Measurements from ENCODE around the gene HES2. TPM values are rescaled to one million over a fixed set of nuclear protein-coding genes. Genes with fewer than 3 reads are reported as not detected.

HES2 gene
- total RNA-seq, 4 donors from 2014 or later, result 7.3 TPM; not detected in 3

DNA sequence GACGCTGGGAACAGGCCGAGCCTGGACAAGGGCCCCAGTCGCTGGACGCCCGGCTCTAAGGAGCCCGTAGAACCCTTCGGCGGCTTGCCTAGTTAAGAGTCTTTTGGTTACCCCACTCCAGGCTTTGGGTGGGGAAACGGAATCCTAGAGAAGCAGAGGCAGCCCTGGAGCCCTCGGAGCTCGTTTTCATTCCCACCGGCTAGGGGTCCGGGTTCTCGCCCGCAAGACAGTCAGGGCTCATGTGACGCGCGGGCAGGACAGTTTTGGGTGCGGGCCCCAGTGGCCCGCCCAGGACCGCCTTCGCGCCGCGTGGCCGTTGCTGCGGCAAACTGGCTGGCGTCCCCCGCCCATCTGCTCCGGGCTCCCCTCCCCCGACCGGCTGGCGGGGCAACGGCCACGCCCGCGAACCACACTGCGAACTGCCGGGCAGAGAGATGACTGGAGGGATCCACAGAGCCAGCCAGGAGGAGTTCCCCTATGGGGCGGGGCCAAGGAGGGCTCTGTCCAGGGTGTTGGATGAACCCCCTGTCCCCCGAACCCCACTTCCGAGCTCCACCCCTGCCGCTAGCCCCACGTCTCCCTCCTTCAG lies 829 bp upstream of the HES2 start:
- Histone ChIP-seq H3K27ac (no peak overlapping the region), H3K36me3 (no peaks in the 10 kb centered on the region), H3K9me3 (no peaks in the 10 kb centered on the region), H3K4me3 (peak overlapping the region in 1 of 2 donors; percentile 50), H3K4me1 (peaks cover 0 to 51% (median 23%) of the 10 kb centered on the region in 3 donors), H3K27me3 (peaks cover 100% of the 10 kb centered on the region)
- no peak for ATAC-seq
- WGBS, 2 donors (ENCODE audit: low coverage in 1 of 2), result 32% methylated on average over 10 of the region's 44 CpGs; no CpG with 5 or more reads in 1 of the 2 donors
- TF ChIP-seq POLR2AphosphoS5 (IDR thresholded peaks at IDR 0.05) (no peak), EP300 (IDR thresholded peaks at IDR 0.05) (no peak), POLR2A (IDR thresholded peaks at IDR 0.05) (no peak)
- TF ChIP-seq, protein P1, sequence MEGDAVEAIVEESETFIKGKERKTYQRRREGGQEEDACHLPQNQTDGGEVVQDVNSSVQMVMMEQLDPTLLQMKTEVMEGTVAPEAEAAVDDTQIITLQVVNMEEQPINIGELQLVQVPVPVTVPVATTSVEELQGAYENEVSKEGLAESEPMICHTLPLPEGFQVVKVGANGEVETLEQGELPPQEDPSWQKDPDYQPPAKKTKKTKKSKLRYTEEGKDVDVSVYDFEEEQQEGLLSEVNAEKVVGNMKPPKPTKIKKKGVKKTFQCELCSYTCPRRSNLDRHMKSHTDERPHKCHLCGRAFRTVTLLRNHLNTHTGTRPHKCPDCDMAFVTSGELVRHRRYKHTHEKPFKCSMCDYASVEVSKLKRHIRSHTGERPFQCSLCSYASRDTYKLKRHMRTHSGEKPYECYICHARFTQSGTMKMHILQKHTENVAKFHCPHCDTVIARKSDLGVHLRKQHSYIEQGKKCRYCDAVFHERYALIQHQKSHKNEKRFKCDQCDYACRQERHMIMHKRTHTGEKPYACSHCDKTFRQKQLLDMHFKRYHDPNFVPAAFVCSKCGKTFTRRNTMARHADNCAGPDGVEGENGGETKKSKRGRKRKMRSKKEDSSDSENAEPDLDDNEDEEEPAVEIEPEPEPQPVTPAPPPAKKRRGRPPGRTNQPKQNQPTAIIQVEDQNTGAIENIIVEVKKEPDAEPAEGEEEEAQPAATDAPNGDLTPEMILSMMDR (IDR thresholded peaks at IDR 0.05), result no peak

DNA sequence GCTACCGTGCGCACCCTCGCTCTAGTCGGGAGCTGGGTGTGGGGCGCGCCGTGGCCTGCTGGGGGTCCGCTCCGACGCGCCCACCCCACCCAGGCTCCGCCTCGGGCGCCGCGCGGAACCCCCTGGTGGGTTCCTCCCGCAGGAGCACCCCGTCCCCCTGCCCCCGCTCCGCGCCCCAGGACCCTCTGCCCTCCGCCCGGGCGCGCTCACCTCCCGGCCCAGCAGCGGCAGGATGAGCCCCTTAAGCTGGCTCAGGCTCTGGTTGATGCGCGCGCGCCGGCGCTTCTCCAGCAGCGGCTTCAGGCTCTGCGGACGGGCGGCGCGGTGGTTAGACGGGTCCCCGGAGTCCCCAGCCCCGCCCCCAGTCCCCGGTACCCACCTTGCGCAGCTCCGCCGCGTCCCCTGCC lies 319 bp downstream of the HES2 start:
- Histone ChIP-seq H3K4me3 (peak overlapping the region in 1 of 2 donors; percentile 50), H3K36me3 (no peaks in the 10 kb centered on the region), H3K9me3 (no peaks in the 10 kb centered on the region), H3K27ac (no peak overlapping the region), H3K4me1 (peaks cover 0 to 41% (median 23%) of the 10 kb centered on the region in 3 donors), H3K27me3 (peaks cover 100% of the 10 kb centered on the region)
- WGBS, 2 donors (ENCODE audit: low coverage in 1 of 2), result no CpG with 5 or more reads among the region's 48 CpGs
- ATAC-seq, result no peak
- TF ChIP-seq, protein P1 (IDR thresholded peaks at IDR 0.05), result no peak
- TF ChIP-seq POLR2AphosphoS5 (IDR thresholded peaks at IDR 0.05) (no peak), EP300 (IDR thresholded peaks at IDR 0.05) (no peak), POLR2A (IDR thresholded peaks at IDR 0.05) (no peak)

DNA sequence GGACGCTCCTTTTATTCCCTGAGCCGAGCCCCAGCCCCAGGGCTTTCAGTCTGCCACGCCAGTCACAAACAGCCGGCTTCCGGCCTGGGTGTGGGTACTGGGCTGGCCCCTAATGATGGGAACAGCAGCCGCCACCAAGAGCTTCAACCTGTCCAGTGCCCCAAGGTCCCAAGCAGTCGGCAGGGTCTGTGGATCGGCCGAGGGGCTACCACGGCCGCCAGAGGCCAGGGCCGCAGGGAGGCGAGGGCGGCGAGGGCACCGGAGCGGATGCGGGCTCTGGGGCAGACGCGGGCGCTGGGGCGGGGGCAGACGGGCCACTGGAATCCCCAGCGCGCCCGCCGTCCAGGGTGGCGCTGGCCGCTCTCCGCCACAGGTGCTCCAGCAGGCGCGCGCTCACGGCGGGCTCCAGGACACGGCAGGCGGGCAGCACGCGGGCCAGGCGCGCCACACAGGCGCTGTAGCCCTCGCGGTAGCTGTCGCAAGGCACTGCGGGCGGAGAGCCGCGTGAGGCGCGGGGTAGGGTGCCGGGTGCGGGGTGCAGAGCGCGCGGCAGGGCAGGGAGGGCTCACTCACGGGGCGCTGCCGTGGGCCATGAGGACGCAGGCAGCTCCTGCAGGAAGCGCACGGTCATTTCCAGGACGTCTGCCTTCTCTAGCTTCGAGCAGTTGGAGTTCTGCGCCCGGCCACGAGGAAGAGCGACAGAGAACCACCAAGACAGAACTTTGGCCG lies 887 bp downstream of the HES2 start:
- no CpG with 5 or more reads among the region's 69 CpGs for WGBS, 2 donors (ENCODE audit: low coverage in 1 of 2)
- H3K27ac ChIP-seq, result no peak overlapping the region
- peak overlapping the region in 1 of 2 donors; percentile 50 for H3K4me3 ChIP-seq
- ATAC-seq, result no peak
- no peak for TF ChIP-seq POLR2AphosphoS5 (IDR thresholded peaks at IDR 0.05)
- no peaks in the 10 kb centered on the region for H3K36me3 ChIP-seq
- no peaks in the 10 kb centered on the region for H3K9me3 ChIP-seq
- H3K4me1 ChIP-seq, result peaks cover 0 to 35% (median 21%) of the 10 kb centered on the region in 3 donors
- peaks cover 100% of the 10 kb centered on the region for H3K27me3 ChIP-seq

DNA sequence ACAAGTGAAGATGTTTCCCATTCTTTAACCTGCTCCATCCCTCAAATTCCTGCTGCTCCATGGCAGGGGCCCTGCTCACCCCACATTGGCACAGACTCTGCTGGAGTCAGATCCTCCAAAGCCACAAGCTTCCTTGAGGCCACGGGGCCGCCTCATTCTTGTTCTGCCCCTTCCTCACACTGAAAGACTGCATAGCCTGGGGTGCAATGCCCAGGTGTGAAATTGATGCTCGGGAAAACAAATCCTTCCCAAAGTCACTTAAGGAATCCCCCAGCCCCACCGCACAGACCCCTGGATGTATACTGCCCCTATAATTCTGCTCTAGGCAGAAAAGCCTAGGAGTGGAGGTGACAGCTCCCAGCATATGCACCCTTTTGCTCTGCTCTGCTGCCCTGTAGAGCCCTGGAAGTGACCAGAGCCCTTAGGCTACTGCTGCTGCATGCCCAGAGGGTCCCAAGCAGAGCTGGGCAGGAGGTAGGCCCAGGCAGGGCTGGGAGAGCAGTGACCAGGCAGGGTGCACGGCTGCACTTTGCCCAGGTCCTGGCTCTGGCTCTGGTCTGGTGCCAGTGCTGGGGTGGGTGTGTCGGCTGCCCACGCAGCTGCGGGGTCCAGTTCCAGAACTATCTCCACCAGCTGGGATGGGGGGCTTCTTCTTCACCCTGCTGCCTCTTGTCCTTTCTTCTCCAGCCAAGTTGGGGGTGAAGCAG lies 1.6 kb downstream of the HES2 start:
- Histone ChIP-seq H3K36me3 (no peaks in the 10 kb centered on the region), H3K9me3 (no peaks in the 10 kb centered on the region), H3K27ac (no peak overlapping the region), H3K4me3 (no peak overlapping the region), H3K27me3 (peaks cover 100% of the 10 kb centered on the region), H3K4me1 (peaks cover 0 to 28% (median 20%) of the 10 kb centered on the region in 3 donors)
- no peak for ATAC-seq
- 80 to 100% methylated on average over 1 to 2 of the region's 8 CpGs for WGBS, 2 donors (ENCODE audit: low coverage in 1 of 2)
- TF ChIP-seq, protein P1 (IDR thresholded peaks at IDR 0.05), result no peak
- TF ChIP-seq POLR2A (IDR thresholded peaks at IDR 0.05) (no peak), POLR2AphosphoS5 (IDR thresholded peaks at IDR 0.05) (no peak), EP300 (IDR thresholded peaks at IDR 0.05) (no peak)

DNA sequence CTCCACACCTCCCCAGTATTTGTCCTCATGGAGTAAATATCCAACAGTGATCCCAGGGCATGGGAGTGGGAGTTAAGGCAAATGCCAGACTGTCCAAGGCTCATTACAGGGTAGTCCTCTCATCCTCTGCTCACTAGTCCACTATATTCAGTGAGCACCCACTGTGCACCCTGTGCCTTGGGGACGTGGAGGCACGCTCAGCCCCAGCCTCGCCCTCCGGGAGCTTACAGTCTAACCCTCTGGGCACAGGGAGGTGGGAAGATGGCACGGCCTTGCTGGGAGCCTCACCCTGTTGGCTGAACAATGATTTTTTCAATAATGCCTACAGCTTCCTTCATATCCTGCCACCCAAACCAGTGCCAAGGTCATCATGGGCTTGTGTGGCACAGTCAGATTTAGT lies 2.8 kb downstream of the HES2 start:
- peaks cover 98% of the 10 kb centered on the region for H3K27me3 ChIP-seq
- WGBS, 2 donors (ENCODE audit: low coverage in 1 of 2), result 83% methylated on average over 1 of the region's 5 CpGs; no CpG with 5 or more reads in 1 of the 2 donors
- TF ChIP-seq, protein P1 (IDR thresholded peaks at IDR 0.05), result no peak
- TF ChIP-seq POLR2AphosphoS5 (IDR thresholded peaks at IDR 0.05) (no peak), POLR2A (IDR thresholded peaks at IDR 0.05) (no peak), EP300 (IDR thresholded peaks at IDR 0.05) (no peak)
- no peaks in the 10 kb centered on the region for H3K36me3 ChIP-seq
- H3K27ac ChIP-seq, result no peak overlapping the region
- no peak overlapping the region for H3K4me3 ChIP-seq
- H3K4me1 ChIP-seq, result peaks cover 0 to 26% (median 20%) of the 10 kb centered on the region in 3 donors
- no peak for ATAC-seq
- no peaks in the 10 kb centered on the region for H3K9me3 ChIP-seq

Measured in gastroesophageal sphincter (tissue), 4 donors.